Glutamatergic neuron (in vitro differentiated cells): ENCODE results near the gene EPN1. TPM values are rescaled to one million over a fixed set of nuclear protein-coding genes. Genes with fewer than 3 reads are reported as not detected.

ENCODE experiments used
- DNase-seq: peaks from one replicate; pipeline ENCODE4 v3.0.0; 2022
- H3K27ac Mint-ChIP-seq: one replicate; pipeline ENCODE4 v1.8.0; 2020; ENCODE audit warnings: mild to moderate bottlenecking, mixed read lengths, inconsistent platforms; ENCODE audit not compliant: unreplicated experiment
- H3K27me3 Mint-ChIP-seq: one replicate; pipeline ENCODE4 v1.8.0; 2020; ENCODE audit warnings: mild to moderate bottlenecking, moderate library complexity, mixed read lengths, inconsistent platforms; ENCODE audit not compliant: unreplicated experiment
- H3K36me3 Mint-ChIP-seq: one replicate; pipeline ENCODE4 v1.8.0; 2020; ENCODE audit warnings: mild to moderate bottlenecking, mixed read lengths, inconsistent platforms; ENCODE audit not compliant: unreplicated experiment
- H3K4me1 Mint-ChIP-seq: one replicate; pipeline ENCODE4 v1.8.0; 2020; ENCODE audit warnings: mild to moderate bottlenecking, low read depth, mixed read lengths, inconsistent platforms; ENCODE audit not compliant: unreplicated experiment
- H3K4me3 Mint-ChIP-seq: one replicate; pipeline ENCODE4 v1.8.0; 2020; ENCODE audit warnings: mild to moderate bottlenecking, mixed read lengths, inconsistent platforms; ENCODE audit not compliant: unreplicated experiment
- H3K9me3 Mint-ChIP-seq: one replicate; pipeline ENCODE4 v1.8.0; 2020; ENCODE audit warnings: mild to moderate bottlenecking, moderate library complexity, mixed read lengths, inconsistent platforms; ENCODE audit not compliant: unreplicated experiment
- total RNA-seq: library from RNA; stranded (reverse); fragmentation: NEBNext Ultra II Directional; extraction: Animal tissue kit (Norgen Biotek cat#: 25700); gene quantifications from one replicate; pipeline ENCODE4 v1.2.1, GENCODE V29; 2021; ENCODE audit not compliant: unreplicated experiment
- TF ChIP-seq, protein P1 (sequence below): fragments of 200-600 bp; sonication (generic); IDR thresholded peaks from one replicate; pipeline ENCODE4 v1.5.0; 2021; ENCODE audit not compliant: partially characterized antibody, unreplicated experiment

EPN1 gene
- total RNA-seq, 1 donor from 2014 or later, result 150 TPM

- peaks cover 13% of the 10 kb centered on the region for H3K9me3 Mint-ChIP-seq
- TF ChIP-seq, protein P1, sequence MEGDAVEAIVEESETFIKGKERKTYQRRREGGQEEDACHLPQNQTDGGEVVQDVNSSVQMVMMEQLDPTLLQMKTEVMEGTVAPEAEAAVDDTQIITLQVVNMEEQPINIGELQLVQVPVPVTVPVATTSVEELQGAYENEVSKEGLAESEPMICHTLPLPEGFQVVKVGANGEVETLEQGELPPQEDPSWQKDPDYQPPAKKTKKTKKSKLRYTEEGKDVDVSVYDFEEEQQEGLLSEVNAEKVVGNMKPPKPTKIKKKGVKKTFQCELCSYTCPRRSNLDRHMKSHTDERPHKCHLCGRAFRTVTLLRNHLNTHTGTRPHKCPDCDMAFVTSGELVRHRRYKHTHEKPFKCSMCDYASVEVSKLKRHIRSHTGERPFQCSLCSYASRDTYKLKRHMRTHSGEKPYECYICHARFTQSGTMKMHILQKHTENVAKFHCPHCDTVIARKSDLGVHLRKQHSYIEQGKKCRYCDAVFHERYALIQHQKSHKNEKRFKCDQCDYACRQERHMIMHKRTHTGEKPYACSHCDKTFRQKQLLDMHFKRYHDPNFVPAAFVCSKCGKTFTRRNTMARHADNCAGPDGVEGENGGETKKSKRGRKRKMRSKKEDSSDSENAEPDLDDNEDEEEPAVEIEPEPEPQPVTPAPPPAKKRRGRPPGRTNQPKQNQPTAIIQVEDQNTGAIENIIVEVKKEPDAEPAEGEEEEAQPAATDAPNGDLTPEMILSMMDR, result no peak
- H3K27ac Mint-ChIP-seq, result peak overlapping the region; percentile 59
- no peak for DNase-seq
- H3K4me3 Mint-ChIP-seq, result peak overlapping the region; percentile 91
- H3K4me1 Mint-ChIP-seq, result peaks cover 15% of the 10 kb centered on the region
- peaks cover 13% of the 10 kb centered on the region for H3K27me3 Mint-ChIP-seq
- no peaks in the 10 kb centered on the region for H3K36me3 Mint-ChIP-seq
Observed at GRCh38 chr19:55646889-55647731, 27.9 kb upstream of the EPN1 start.

- H3K9me3 Mint-ChIP-seq, result peaks cover 12% of the 10 kb centered on the region
Observed at GRCh38 chr19:55647732-55648584, 27.1 kb upstream of the EPN1 start, which contains the start of gene CCDC106. TSS of gene CCDC106 (plus strand) at chr19:55648212. CDS start at chr19:55649047, 835 bp downstream.

GRCh38 chr19:55648585-55649267 is 26.3 kb upstream of the EPN1 start:
- H3K9me3 Mint-ChIP-seq, result peaks cover 9% of the 10 kb centered on the region
- H3K4me3 Mint-ChIP-seq, result peak overlapping the region; percentile 86
- no peak overlapping the region for H3K27ac Mint-ChIP-seq
- H3K4me1 Mint-ChIP-seq, result peaks cover 8% of the 10 kb centered on the region
- peaks cover 11% of the 10 kb centered on the region for H3K27me3 Mint-ChIP-seq
- no peaks in the 10 kb centered on the region for H3K36me3 Mint-ChIP-seq
- DNase-seq, result peak; percentile 39
- TF ChIP-seq, protein P1, result no peak

More at GRCh38 chr19:55647732-55648584, 27.1 kb upstream of the EPN1 start, which contains the start of gene CCDC106:
- TF ChIP-seq, protein P1, result no peak
- H3K4me3 Mint-ChIP-seq, result peak within 1 kb of the TSS; percentile 91
- peaks cover 12% of the 10 kb centered on the region for H3K4me1 Mint-ChIP-seq
- peak within 1 kb of the TSS; percentile 62 for H3K27ac Mint-ChIP-seq
- peak; percentile 81 for DNase-seq
- H3K36me3 Mint-ChIP-seq, result no peaks in the 10 kb centered on the region
- peaks cover 12% of the 10 kb centered on the region for H3K27me3 Mint-ChIP-seq

DNA sequence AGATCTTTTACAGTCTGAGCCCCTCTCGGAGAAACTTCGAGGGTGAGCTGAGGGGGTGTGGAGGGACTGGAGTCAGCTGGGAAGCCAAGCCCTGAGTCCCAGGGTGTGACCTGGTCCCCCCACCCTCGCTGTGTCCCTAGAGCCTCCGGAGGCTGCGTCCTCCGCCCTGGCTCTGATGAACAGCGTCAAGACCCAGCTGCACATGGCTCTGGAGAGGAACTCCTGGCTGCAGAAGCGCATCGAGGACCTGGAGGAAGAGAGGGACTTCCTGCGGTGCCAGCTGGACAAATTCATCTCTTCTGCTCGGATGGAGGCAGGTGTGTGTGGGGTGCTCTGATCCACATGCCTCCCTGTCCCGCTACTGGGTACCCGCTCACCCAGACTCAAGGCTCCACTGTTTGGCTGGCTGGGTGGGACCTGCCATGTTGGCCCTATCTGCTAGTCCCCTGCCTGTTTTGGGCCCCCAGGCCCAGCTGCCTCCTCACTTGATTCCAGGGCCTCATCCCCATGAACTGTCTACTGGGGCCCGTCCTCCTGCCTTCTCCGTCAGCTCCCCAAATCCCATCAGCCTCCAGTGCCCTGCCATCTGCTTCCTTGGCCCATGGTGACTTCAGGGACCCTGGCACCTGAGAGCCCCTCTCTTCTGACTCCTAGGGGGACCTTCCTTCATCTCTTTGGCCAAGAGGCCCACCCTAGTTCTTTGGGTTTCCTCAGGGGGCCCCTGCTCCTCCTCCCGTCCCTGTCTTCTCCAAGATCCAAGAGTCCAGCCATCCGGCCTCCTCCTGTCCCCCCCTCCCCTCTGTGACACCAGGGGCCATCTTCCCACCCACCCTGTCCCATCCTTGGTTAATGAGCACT is 25.5 kb upstream of the EPN1 start:
- Mint-ChIP-seq H3K27ac (no peak overlapping the region), H3K27me3 (peaks cover 17% of the 10 kb centered on the region), H3K36me3 (no peaks in the 10 kb centered on the region), H3K4me3 (peak overlapping the region; percentile 86), H3K9me3 (peaks cover 13% of the 10 kb centered on the region), H3K4me1 (peaks cover 8% of the 10 kb centered on the region)
- TF ChIP-seq, protein P1, result no peak
- DNase-seq, result no peak
